CD4-positive, alpha-beta T cell treated with Interleukin-6 for 4 hours (primary cell): ENCODE data around the gene UVSSA.
"Not testable (repeated sequence)": the region's sequence is repeated elsewhere in the genome, so short reads cannot be mapped to it uniquely, and the experiment has no call there.

Source experiments
- DNase-seq: peaks from one replicate; pipeline ENCODE4 v3.0.0-alpha.2; 2020; ENCODE audit warnings: mixed read lengths

The UVSSA gene

DNA sequence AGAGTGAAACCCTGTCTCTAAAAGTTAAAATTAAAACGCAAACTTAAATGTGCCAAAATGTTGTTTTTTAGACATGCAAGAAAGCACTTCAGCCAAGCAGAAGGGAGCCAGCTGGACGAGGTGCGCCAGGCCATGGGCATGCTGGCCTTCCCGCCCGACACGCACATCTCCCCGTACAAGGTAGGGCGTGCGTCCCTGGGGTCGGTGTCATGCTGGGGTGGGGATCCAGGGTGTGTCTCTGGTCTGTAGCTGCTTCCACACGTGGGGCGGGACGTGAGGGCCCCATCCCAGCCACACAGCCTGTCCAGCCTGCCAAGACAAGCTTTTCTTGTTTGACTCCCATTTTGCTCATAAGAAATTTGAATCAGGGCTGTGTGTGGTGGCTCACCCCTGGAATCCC is 14.3 kb upstream of the UVSSA start:
- no peak for DNase-seq

DNA sequence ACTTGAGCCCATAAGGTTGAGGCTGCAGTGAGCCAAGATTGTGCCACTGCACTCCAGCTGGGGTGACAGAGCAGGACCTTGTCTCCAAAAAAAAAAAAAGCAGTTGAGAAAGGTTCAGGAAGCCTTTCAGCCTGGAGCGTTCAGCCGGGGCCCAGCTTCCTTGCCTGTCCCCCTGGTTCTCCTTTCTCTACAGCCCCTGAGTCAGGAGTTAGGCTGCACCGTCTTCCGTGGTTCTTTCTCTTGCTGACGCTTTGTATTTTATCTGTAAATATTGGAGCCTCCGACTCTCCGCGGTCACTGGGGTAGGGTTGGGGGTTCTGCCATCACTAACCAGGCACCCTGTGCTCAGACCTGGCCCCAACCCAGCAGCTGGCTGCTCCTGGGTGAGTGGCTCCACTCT is 13.8 kb upstream of the UVSSA start:
- DNase-seq = no peak

DNA sequence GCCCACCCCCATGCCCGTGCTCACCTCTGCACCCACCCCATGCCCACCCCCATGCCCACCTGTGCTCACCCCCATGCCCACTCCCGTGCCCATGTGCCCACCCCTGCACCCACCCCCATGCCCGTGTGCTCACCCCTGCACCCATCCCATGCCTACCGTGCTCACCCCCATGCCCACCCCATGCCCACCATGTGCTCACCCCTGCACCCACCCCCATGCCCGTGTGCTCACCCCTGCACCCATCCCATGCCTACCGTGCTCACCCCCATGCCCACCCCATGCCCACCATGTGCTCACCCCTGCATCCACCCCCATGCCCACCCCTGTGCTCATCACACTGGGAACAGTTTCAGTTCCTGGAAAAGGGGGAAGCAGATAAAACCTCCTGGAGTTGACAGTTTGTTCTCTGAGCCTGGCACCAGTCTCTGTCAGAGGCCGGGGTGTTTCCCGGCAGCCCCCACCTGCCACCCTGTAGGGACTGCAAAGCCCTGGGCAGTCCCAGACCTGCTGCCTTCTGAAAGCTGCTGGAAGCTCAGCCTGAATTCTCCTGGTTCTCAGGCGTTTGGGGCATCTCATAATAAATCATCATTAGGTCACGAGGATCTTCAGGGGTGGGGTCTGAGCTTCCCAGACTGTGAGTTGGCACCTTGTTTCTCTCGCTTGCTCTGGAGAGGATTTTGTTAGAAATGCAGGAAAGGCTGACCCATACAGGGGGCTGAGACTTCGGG is 13.0 kb upstream of the UVSSA start:
- DNase-seq = not testable (repeated sequence)

DNA sequence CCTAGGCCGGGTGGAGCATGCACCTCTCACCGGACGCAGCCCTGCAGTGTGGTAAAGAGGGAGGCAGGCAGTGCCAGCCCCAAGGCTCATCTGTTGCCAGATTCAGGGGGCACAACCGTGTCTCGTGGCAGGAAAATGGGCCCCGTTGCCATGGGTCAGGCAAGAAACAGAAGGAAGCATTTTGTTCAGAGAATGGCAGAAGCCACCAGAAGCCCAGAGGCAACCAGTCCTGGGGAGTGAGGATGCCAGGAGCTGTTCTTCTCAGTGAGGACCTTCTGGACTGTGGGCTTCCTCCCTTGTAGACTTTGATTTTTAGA is 12.5 kb upstream of the UVSSA start:
- DNase-seq = no peak

DNA sequence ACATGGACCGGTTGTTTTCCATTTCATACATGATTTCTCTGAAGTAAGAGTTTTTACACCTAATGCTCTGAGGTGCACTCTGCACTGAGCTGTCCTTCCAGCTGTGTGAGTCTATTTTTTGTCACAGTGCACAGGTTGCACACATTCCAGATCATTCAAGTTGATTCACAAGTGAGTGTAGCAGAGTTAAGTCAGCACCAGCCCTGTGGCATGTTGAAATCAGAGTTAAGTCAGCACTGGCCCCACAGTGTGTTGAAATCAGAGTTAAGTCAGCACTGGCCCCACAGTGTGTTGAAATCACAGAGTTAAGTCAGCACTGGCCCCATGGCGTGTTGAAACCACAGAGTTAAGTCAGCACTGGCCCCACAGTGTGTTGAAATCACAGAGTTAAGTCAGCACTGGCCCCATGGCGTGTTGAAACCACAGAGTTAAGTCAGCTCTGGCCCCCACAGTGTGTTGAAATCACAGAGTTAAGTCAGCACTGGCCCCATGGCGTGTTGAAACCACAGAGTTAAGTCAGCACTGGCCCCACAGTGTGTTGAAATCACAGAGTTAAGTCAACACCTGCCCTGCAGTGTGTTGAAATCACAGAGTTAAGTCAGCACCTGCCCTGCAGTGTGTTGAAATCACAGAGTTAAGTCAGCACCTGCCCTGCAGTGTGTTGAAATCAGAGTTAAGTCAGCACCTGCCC is 11.7 kb upstream of the UVSSA start:
- not testable (repeated sequence) for DNase-seq

DNA sequence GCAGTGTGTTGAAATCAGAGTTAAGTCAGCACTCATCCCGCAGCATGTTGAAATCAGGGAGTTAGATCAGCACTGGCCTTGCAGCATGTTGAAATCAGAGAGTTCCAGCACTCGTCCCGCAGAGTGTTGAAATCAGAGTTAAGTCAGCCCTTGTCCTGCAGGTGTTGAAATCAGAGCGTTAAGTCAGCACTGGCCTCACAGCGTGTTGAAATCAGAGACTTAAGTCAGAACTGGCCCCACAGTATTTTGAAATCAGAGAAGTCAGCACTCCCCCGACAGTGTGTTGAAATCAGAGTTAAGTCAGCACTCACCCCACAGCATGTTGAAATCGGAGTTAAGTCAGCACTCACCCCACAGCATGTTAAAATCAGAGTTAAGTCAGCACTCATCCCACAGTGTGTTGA is 10.9 kb upstream of the UVSSA start:
- DNase-seq = no peak

DNA sequence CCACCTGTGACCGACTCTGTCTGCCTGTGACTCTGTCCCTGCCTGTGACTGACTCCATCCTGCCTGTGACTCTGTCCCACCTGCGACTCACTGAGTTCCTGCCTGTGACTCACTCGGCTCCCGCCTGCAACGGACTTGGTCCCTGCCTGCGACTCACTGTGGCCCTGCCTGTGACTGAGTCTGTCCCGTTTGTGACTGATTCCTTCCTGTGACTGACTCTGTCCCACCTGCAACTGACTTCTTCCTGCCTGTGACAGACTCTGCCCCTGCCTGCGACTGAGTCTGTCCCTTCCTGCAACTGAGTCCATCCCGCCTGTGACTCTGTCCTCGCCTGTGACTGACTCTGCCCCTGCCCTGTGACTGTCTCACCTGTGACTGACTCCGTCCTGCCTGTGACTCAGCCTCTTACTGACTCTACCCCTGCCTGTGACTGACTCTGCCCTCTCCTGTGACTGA is 9.6 kb upstream of the UVSSA start:
- DNase-seq = peak; percentile 59

DNA sequence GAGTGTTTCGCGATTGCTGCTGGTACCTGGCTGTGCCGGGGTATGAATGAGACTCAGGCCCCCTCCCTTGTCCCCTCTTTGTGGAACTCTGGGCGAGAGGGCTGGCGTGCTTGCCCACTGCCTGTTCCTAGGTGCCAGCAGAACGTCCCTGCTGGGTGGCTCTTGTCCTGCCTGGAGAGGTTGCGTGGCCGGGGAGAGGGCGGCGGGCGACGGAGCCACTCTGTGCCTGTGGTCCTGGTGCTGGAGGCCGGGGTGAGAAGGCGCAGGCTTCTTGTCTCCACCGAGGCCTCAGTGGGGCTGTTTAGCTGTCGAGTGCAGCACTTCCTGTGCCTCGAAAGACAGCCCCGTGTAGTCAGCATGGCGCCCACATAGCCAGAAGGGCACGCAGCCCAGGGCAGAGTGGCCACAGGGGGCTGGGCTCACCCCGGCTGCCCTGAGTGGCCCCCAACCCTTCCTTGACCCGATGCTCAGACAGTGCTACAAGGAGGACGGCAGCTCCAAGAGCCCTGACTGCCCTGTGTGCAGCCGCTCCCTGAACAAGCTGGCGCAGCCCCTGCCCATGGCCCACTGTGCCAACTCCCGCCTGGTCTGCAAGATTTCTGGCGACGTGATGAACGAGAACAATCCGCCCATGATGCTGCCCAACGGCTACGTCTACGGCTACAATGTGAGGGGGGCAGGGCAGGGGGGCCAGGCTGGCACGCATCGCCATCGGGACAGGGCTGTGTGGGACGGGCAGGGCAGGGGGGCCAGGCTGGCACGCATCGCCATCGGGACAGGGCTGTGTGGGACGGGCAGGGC is 8.9 kb upstream of the UVSSA start:
- no peak for DNase-seq

DNA sequence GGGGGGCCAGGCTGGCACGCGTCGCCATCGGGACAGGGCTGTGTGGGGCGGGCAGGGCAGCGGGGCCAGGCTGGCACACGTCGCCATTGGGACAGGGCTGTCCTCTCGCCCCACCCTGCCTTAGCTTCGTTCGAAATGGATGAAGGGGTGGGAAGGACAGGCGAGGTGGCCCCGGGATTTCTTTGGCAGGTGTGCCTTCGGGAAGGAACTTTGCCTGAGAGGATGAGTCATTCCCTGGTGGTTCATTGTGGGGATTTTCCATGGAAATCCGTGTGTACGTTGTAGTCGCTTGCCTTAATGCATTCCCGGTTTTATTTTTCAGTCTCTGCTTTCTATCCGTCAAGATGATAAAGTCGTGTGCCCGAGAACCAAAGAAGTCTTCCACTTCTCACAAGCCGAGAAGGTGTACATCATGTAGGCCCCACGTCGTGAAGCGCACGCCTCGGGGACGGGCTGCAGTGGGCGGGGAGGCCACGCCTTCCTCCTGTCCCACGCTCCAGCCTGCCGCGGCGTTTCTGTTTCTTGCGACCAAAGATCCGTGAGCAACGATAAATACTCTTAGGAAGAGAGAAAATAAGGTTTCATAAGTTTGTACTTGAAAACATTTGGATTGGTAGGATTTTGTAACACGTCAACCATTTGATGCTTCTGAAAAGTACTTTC is 8.1 kb upstream of the UVSSA start:
- DNase-seq = no peak

DNA sequence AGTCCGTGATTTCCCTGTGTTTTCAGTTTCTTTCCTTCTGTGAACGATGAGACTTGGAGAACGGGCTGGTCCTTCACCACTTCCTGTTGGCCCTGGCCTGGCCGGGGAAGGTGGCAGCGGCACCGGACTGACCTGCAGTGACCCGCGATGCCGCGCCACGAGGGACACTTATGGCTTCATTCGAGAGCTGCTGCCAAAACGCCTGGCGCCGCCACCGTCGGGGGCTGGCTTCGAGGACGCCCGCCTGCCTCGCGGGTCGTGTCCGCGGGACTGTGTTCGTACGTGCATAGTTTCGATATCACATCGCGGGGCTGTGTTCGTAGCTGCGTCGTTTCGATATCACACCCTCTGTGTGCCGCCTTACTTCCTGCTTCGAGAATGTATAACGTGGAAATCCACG is 7.5 kb upstream of the UVSSA start:
- no peak for DNase-seq

DNA sequence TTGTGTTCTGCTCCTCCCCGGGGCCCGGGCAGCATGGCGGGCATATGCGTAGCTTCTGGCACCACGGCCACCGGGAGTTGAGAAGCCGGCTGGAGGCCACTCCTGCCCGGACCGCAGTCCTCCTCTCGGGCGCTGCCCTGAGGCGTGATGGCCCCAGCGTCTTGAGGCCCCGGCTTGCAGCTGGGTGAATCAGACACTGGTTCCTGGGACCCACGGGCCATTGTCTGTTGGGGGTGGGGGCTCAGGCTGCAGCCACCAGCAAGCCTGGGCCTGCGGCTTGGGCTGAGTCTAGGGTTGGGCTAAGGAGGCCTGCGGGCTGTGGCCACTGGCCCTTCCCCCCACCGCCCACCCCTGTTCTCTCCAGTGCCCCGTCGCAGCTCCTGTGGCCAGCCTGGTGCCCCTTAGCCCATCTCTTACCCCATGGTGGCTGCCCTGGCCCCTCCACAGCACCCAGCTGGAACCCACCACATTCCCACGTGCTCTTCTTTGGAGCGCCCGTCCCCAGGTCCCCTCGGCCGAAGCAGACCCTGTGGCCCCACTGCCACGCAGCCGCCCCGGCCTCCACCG is 6.7 kb upstream of the UVSSA start:
- DNase-seq = no peak

DNA sequence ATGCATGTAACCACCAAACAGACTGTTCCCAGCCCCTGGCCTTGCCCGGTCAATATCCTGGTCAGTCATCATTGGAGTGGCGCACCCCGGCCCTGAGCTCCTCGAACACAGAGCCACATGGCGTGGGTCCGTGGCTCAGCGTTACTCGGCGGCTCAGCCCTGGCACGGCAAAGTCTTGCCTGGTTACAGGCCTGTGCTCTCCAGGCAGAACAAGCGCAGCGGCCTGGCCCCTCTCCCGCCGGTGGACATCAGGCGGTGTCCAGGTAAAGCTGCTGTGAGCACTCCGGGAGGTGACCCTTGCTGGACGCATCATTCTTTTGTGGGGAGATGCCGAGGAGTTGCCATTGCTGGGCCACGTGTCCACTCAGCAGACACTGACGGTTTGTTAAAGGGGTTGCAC is 6.1 kb upstream of the UVSSA start:
- no peak for DNase-seq

DNA sequence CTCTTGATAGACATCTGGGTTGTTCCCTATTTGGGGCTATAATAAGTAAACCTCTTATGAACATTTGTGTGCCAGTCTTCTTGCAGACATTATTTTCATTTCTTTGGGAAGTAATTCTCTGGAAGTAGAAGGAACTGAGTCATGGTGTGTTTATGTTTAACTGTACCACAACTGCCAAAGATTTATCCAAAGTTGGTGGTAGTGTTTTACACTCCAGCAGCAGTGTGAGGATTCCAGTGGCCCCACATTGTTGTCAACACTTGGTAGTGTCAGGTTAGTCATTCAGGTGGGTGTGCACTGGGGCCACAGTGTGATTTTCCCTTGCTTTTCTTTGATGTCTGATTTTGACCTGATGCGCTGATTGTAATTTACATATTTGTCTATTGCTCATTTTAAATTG is 5.0 kb upstream of the UVSSA start:
- no peak for DNase-seq

DNA sequence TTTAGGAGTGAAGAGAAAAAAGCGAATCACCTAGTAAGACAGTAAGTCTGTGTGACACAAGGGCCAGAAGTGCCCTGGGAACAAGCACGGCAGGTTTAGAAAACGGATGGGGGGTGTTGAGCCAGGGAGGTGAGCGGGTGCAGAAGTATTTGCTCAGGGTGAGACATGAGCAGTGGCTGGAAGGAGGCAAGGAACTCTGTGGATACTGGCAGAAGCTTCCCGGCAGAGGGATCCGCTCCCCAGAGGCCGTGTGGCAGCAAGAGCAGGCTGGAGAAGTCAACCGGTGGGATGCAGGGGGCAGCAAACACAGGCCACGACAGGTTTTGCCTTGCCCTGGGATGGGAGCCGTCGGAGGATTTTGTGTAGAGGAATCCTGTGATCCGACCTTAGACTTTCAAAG is 2.3 kb upstream of the UVSSA start:
- no peak for DNase-seq

DNA sequence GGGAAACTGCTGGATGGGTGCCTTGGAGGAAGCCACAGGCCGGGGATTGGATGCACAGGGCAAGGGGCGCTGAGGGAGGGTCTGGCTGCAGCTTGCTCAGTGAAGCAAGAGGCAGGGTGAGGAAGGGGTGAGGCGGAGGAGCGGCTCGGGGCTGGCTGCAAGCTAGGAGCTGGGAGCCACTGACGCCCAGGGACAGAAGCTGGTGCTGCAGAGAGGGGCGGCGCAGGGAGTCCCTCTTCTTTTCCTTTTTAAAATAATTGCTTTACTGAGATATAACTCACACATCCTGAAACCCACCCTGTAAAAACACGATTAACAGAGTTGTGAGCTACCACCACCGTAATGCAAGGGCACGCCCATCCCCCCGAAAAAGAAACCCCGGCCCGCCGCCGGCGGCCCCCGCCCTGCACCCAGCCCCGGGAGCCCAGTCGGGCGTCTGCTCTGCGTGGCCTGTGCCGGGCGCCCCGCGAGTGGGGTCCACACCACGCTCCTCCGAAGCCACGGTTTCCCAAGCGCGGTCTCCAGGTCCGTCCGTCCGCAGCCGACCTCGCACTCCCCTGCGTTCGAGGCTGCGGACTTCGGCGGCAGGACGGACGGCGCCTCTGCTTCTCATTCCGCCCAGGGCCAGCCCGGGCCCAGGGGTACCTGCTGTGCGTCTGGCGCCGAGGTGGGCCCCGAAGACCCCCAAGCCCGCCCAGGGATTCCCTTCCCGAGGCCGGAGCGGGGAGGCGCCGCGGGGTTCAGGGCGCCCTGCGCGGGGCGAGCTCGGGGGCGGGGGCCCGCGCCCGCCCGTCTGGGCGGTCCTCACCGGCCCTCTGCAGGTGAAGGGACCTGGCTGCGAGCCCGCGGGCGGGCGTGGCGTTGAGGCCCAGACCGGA is 866 bp upstream of the UVSSA start:
- peak; percentile 72 for DNase-seq

DNA sequence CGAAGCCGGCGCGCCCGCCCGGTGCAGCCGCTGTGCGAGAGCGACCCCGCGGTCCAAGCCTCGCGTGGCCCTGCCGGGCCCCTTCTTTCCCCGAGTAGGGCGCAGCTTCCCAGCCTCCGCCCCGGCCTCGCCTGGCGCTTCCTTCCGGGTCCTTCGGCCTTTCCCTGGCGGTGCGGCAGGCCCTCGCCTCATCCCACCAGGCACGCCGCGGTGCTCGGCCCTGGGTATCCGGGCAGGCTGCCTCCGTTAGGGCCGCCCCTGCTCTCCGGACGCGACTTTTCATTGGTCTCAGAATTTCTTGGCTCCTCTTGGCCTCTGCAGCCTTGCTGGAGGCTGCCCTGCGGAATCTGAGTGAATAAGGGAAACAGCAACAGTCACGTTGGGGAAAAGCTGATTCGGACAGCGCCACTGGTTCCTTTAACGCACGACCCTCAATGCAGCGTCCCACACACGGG is 429 bp downstream of the UVSSA start:
- peak; percentile 50 for DNase-seq

DNA sequence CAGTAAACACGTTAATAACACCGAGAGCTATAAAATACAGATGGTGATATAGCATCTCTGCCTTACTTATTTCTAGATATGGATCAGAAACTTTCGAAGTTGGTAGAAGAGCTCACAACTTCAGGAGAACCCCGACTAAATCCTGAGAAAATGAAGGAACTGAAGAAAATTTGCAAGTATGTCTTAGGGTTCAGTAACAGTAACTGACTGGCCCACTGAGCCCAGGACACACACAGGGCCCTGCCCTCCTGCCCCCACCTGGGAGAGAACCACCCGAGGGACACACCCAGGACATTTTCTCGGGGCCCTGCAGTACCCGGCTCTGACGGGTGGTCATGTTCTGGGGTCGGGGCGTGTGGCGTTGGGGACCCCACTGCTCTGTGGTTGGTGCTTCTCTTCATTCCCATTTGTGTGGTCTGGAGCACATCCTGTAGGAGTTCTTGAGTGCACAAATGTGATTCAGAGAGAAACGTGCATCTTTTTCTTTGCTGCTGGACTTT is 1.1 kb downstream of the UVSSA start:
- no peak for DNase-seq

DNA sequence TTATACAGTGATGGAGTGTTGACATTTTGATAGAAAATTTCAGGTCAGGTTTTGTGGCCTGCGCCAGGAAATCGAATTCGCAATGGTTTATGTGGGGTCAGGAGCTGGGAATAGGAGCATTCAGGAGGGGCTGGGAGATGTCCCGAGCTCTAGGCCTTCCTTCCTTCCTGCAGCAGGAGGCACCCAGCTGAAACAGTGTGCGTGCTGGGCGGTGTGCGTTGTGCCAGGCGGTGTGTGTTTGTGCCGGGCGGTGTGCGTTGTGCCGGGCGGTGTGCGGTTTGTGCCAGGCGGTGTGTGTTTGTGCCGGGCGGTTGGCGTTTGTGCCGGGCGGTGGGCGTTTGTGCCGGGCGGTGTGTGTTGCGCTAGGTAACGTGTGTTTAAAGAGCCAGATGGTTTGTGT is 1.7 kb downstream of the UVSSA start:
- DNase-seq = no peak

DNA sequence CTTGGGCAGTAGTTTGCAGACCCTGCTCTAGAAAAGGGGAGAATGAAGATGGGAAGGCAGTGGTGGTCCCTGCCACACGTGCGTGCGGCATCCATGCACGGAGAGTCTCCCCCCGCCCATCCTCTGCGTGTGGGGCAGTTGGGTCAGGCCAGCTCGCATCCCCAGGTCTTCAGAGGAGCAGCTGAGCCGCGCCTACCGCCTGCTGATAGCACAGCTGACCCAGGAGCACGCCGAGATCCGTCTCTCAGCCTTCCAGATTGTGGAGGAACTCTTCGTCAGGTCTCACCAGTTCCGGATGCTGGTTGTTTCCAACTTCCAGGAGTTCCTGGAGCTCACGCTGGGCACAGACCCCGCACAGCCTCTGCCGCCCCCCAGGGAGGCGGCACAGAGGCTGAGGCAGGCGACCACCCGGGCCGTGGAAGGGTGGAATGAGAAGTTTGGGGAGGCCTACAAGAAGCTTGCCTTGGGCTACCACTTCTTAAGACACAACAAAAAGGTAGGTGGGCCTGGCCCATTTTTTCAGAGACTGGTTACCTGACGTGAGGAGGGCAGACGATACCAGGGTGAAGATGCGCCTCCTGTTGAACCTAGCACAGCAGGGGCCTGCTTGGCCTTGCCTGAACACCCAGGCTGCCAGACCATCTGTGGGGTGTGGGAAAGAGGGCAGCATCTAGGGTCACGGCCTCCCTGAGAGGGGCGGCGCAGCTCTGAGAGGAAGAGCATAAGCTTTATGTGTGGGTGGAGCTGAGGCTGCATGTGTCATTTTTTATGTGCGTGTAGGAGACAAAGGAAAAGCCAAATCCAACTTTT is 2.6 kb downstream of the UVSSA start:
- DNase-seq = no peak

DNA sequence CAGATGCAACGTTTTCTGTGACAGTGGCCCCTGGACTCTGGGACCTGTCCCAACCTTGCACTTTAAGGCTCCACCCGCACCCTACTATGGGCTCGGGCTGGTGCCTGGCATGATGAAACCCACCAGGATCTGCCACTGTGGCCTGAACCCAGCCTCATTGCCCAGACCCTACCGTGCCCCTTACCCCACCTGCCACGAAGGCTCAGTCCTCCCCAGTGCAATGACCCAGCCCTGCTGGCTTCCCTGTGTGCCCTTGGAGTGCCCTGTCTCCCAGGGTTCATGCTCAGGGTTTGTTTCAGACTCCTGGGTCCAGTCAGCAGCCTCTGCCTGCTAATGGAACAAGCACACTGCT is 3.1 kb downstream of the UVSSA start:
- no peak for DNase-seq
